Posterior vena cava (tissue), 2 donors: ENCODE results near the gene CD38. TPM values are rescaled to one million over a fixed set of nuclear protein-coding genes. Genes with fewer than 3 reads are reported as not detected.
"Not testable (repeated sequence)": the region's sequence is repeated elsewhere in the genome, so short reads cannot be mapped to it uniquely, and the experiment has no call there.

Source experiments
- DNase-seq: peaks from one replicate; pipeline ENCODE4 v3.0.0-alpha.2; 2020; ENCODE audit warnings: low spot score
- intact Hi-C, 2 donors: fragments of 100-400 bp; cut with DNase I; formaldehyde crosslinking; loops; one replicate each; pipeline versions ENCODE4 v1.14.1 to v1.14.2; 2022 to 2023
- total RNA-seq, 2 donors: library from RNA; stranded (reverse); fragmentation: NEBNext Ultra II Directional; extraction: Animal tissue kit (Norgen Biotek cat#: 25700); gene quantifications; one replicate each; pipeline ENCODE4 v1.2.1, GENCODE V29; 2021
- donor health status: DM: yes; HTN: yes; CAD: no.
- donor health status: DM: yes; HTN: yes; CAD: no.

CD38 gene
- total RNA-seq, 2 donors from 2014 or later, result 12.1 to 16.1 TPM

DNA sequence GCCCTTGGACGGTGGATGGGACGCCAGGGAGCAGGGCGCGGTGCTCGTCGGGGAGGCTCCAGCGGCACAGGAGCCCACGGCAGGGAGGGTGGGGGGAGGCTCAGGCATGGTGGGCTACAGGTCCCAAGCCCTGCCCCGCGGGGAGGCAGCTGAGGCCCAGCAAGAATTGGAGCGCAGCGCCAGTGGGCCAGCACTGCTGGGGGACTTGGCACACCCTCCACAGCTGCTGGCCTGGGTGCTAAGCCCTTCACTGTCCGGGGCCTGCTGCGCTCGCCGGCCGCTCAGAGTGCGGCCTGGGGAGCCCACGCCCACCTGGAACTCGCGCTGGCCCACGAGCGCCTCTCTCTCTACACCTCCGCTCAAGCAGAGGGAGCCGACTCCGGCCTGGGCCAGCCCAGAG lies 8.6 kb downstream of the CD38 start:
- no peak for DNase-seq
- intact Hi-C loops, result no loop called here

DNA sequence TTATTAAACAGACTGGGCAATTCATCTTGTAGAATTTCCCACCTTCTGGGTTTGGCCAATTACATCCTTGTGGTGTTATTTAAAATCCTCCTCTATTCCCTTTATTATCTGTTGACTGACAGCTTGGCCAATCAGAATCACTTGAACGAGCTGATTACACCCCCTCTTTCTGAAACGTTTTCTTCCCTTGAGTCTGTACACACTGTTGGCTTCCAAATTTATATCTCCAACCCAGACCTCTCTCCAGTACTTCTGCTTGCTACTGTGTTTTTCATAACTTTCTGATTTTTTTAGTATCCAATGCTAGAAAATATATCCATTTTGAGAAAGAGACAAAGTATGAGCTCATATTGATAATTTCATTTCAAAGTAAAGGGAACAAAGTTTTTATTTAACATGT lies 14.8 kb downstream of the CD38 start:
- intact Hi-C loops, result no loop called here
- DNase-seq, result no peak

DNA sequence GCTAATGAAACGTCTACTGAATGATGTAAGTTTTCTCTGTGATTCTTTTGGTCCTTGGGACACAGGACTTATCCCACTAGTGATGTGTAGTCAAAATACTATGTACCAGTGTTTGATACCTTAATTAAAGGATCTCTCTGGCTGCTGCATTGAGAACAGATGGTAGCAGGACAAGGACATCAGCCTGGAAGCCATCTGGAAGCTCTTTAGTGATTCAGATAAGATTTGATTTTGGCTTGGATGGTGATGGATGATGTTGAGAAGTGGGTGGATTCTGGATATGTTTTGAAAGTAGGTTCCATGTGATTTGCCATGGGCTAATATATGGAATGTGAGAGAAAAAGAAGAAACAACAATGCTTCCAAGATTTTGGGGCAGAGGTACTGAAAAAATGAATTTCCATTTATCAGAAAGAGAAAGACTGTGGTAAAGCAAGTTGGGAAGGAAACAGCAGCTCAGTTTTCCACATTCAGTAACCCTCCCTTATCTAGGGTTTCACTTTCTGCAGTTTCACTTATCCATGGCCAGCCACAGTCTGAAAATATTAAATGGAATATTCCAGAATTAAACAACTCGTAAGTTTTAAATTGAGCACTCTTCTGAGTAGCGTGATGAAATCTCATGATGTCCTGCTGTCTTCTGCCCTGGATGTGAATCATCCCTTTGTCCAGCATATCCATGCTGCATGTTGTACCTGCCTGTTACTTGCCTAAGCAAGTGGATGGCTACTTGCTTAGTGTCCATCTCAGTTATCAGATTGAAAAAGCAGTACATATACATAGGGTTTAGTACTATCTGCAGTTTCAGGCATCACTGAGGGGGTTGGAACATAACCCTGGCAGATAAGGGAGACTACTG lies 15.6 kb downstream of the CD38 start:
- intact Hi-C loops, result no loop called here
- DNase-seq, result no peak

DNA sequence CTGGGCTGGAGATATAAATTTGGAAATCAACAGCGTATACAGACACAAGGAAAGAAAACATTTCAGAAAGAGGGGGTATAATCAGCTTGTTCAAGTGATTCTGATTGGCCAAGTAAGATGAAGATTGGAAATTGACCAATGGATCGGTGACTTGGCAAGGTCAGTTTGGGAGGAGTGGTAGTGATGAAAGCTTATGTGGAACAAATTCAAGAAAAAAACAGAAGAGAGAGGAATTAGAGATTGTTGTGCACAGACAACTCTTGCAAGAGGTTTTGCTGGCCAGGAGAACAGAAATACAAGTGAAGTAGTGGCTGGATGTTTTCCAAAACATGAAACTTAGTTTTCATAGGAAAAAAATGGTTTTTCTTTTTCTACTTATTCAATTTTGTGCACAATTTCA lies 16.3 kb downstream of the CD38 start:
- no peak for DNase-seq
- intact Hi-C loops, result no loop called here

DNA sequence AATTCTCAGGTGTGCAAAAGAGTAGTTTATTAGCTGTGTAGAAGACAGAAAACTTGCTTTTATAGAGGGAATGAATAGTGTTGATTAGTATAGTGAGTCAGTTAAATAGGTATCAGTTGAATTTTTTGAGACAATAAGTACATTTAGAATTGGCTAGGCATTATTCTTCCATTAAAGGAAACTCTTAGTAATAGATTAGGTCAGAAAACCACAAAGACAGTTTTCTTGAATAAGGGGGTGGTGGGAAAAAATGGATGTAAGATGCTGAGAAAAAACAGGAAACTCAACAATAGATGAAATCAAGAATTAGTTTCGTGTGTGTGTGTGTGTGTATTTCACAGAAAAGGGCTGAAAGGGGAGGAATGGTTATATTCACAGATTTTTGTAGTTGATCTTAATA lies 16.8 kb downstream of the CD38 start:
- intact Hi-C loops, result no loop called here
- DNase-seq, result no peak

DNA sequence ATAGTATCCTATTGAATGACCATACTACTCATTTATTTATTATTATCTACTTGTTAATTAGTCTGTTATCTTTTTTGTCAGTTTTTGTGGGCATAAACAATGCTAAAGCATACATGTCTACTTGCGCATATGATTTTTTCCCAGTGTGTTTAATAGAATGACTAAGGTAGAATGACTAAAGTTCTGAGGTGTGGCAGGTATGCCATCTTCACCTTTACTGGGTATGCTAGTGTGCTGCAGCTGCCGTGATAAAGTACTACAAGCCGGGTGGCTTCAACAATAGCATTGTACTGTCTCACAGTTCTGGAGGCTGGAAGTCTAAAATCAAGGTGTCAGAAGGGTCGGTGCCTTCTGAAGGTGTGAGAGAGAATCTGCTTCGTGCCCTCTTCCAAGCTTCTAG lies 19.2 kb downstream of the CD38 start:
- no peak for DNase-seq
- intact Hi-C loops, result no loop called here

DNA sequence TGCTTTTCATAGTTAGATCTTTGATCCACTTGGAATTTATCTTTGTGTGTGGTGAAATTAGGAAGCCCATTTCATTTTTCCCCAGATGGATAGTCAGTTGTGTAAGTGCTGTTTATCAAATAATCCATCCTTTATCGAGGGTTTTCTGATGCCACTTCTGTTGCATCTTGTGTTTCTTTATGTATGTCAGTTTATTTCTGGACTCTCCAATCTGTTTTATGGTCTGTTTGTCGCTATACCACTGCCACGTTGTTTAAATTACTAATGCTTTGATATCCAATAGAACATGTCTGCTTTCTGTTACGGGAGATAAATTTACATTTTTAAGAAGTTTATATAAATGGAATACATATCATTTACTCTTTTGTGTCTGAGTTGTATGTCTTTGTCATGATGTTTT lies 21.0 kb downstream of the CD38 start:
- intact Hi-C loops, result no loop called here
- no peak for DNase-seq

DNA sequence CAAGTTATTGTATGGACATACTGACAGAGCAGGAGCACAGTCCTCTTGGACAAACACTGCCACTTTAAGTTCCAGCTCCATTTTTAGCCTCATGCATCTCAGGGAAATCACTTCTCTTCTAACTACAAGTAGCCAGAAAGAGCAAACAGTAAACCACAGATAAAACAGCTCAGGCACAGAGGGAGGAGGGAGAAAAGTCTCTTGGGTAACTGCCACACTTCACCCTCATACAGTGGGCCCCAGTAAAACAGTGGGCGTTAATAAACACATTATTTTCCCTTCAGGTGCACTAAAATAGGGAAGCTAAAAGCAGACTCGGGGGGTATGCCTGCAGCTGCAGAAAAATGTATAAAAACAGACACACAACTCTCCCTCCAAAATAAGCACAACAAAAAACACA lies 21.6 kb downstream of the CD38 start:
- no peak for DNase-seq
- intact Hi-C loops, result loop anchor here (10.0 kb wide), 2 partner anchors 85 to 165 kb away; partner anchors contain the start of gene FGFBP2 (in 1 of the 2)

DNA sequence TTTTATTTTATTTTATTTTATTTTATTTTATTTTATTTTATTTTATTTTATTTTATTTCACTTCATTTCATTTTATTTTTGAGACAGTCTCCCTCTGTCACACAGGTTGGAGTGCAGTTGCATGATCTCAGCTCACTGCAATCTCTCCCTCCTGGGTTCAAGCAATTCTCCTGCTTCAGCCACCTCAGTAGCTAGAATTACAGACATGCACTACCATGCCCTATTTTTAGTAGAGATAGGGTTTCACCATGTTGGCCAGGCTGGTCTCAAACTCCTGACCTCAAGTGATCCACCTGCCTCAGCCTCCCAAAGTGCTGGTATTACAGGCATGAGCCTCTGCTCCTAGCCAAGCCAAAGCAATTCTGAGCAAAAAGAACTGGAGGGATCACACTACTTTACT lies 24.4 kb downstream of the CD38 start:
- intact Hi-C loops, result loop anchor here (10.0 kb wide), 2 partner anchors 82 to 162 kb away; partner anchors contain the start of gene FGFBP2 (in 1 of the 2)
- not testable (repeated sequence) for DNase-seq

DNA sequence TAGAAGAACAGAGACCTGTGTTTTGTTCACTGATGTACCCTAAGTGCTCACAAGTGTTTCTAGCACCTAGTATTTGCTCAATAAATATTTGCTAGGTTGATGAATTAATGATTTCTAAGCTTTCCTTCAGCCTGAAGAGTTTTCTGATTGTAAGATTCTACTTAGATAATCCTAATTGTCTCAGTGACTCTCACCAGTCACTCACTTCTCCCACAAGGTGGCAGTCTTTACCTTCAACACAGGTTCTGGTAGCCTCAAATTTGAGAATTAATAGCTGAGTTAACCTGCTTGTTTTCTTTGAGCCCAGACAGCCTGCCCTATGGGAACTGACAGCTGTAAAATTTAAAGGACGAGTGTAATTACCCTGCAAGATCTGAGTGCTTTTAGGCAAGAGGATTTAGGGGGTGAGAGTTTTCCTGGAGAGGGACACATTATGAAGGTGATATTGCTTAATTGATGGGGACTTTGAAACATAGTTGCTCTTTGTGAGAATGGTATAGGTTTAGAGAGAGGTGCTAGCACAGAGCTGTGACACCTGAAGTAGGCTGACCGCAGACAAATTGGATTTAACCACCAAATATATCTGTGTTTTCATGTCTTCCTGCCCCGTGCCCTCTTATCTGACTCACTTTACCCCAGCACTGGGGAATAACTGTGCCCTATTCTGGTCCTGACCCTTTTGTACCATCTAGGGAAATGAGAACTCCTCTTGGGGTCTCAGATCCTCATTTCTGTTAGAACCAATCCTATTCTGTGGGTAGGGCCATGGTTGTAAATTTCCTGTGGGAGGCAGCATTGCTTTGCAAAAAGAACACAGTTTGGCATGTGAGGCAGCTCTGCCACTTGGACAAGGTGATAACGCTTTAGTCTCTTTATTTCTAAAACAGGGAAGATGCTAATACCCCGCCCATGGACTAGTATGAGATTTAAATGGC lies 27.7 kb downstream of the CD38 start:
- no peak for DNase-seq
- intact Hi-C loops, result loop anchor here (5.0 to 10.0 kb wide), 3 partner anchors 79 to 159 kb away; partner anchors contain the start of gene FGFBP2 (in 1 of the 2)

DNA sequence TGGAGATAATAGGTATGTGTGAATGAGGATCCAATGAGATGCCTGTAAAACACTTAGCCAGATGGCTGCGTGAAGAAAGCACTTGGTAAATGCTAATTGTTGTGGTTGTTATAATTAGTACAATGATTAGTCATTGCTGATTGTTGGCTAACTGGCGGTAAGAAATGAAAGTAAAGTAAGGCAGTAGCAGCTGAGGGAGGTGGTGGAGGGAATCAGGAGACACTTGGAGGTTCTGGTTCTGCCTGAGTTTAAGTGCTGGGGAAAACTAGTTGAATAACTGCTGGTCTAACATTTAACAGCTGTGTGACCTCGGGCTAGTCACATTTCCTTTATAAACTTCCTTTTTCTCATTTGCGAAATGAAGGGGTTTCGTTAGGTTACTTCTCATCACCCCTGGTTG lies 30.9 kb downstream of the CD38 start:
- no peak for DNase-seq
- intact Hi-C loops, result loop anchor here (5.0 to 10.0 kb wide), 3 partner anchors 76 to 156 kb away; partner anchors contain the start of gene FGFBP2 (in 1 of the 2)

DNA sequence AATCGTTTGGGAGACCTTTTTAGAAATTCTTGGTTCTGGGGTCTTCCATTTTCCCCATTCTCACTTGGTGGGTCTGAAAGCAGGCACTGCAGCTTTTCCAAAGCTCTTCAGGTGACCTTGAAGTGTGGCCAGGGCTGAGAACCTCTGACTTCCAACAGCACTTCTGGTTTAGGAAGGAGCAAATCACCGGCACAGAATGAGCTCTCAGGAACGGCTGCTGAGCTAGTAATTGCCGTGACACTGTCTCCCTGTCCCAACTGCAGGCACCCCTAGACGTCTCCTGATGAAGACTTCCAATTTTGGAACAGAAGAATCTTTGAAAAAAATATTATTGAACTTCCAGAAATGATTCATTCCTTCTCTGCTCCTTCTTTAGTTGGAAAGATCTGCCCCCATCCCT lies 31.3 kb downstream of the CD38 start:
- intact Hi-C loops, result loop anchor here (5.0 to 10.0 kb wide), 3 partner anchors 75 to 155 kb away; partner anchors contain the start of gene FGFBP2 (in 1 of the 2)
- DNase-seq, result no peak

DNA sequence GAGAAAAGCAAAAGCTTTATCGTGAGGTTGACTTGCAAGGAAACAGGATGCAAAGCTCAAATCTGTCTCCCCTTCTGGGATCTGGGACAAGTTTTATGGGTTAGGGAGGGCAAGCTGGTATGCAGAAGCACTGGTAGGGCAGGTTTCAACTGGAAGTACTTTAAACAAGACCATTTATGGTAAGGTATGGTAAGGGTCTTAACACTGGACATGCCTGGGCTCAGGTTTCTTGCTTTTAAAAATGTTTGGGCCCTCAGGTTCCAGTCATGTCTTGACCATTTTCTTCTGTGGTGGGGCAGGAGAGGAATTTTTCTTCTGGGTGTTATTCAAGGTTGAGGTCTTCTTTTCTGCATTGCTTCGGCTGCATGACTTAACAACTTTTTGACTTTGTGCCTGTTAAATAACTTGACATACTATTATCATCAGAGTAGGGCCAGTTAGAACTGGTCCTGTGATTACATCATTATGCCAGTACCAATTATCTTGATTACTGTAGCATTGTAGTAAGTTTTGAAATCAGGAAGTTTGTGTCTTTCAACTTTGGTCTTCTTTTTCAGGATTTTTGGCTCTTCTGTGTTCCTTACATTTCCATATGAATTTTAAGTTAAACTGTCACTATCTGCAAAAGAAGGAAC lies 33.7 kb downstream of the CD38 start:
- DNase-seq, result no peak
- intact Hi-C loops, result no loop called here

DNA sequence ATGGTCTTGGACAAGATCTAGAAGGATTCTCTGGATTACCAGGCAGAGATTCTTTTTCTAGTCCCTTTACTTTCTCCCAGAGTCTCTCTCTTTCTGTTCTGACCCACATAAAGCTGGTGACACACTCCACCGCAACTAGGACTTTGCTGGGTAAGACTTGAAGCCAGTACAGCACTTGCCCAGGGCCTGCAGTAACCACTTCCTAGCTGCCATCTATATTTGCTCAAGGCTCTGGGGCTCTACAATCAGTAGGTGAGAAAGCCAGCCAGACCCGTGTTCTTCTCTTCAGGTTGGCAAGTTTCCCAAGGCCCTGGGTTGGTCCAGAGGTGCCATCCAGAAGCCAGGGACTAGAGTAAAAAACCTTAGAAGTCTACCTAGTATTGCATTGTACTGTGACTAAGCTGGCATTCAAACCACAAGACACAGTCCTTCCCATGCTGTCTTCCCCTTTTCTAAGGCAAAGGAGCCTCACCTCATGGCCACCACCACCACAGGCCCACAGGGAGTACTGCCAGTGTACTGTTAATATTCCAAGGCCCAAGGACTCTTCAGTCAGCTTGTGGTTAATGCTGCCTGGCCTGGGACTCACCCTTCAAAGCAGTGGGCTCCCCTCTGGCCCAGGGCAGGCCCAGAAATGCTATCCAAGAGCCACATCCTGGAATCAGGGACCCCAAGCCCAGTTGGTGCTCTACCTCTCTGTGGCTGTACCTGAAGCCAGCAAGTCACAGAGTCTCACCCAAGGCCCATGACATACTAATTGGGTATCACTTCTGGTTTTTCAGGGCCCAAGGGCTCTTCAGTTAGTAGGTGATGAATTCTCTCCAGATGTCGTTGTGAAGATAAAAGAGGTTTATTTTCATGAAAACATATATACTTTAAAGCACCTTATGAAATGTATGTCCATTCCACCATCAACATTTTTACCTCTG lies 54.7 kb downstream of the CD38 start:
- intact Hi-C loops, result no loop called here
- no peak for DNase-seq

DNA sequence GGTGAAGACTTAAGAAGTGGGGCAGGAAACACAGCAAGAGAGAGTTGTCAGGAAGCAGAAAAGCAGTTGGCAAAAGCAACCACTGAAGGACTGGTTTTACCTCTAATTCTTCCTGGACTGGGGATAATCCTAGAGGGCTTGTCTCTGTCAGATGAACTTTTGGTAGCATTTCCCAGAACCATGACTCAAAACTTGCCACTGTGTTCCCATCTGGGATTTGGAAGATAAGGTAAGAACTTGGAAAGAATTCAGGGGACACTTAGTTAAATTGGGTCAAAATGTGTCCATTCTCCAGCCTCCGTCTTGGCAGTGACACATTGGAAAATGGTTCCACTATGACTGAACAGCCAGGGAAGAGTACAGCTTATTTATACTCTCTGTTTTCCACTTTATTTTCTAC lies 55.7 kb downstream of the CD38 start:
- no peak for DNase-seq
- intact Hi-C loops, result no loop called here

DNA sequence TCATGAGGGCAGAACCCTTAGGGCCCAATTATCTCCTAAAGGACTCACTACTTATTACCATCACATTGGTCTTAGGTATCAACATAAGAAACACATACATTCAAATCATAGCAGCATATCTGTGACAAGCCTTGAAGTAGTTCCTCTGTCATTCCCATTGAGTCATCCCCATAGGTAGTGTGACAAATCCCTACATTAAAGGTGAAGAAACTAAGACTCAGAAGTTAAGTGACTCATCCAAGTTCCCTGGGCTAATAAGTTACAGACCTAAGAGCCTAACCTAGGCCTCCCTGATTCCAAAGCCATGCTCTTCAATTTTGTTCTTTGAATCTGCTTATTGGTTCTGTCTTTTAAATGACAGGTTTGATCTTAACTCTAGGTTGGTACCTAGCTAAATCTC lies 58.2 kb downstream of the CD38 start:
- DNase-seq, result no peak
- intact Hi-C loops, result no loop called here

DNA sequence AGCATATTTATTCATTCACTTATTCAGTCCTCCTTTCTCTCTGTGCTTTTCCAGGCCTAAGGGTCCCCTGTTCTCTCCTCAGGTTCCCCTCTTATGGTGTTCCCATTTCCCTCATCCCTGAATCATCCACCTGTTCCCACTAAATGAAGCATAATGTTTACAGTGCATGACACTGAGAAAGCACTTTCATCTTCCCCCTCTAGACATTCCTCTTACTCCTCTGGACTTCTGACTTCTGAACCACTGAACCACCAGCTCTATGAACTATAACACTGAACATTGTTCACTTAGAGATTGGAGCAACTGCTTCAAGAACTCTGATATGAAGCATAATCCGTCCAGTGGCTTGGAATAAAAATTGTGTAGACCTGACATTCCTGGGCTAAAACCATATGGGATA lies 59.5 kb downstream of the CD38 start:
- DNase-seq, result no peak
- intact Hi-C loops, result no loop called here

DNA sequence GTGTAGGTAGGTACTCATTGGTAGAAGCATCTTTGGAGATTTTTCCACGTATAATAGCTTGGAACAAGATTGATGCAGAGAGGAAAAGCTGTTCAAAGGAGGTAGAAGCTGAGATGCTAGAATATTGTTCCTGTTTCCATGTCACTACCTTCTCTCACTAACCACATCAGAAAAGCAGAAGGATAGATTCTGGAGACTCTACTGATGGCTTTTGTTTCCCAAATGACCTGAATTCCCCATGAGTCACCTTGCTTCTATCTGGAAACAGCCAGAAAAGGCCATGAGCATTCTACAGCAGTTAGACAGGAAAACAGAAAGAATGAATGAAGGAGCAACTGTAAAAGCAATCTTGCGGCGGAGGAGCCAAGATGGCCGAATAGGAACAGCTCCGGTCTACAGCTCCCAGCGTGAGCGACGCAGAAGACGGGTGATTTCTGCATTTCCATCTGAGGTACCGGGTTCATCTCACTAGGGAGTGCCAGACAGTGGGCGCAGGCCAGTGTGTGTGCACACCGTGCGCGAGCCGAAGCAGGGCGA lies 63.1 kb downstream of the CD38 start:
- DNase-seq, intact Hi-C loops: not testable (repeated sequence)
